Aorta (tissue), 5 donors: Measurements from ENCODE around the gene ADSS1. TPM values are rescaled to one million over a fixed set of nuclear protein-coding genes. Genes with fewer than 3 reads are reported as not detected.
A peak's percentile ranks its signal among the peaks of the same experiment; 100 is the strongest.

Experiments used
- ATAC-seq: fragments of 200-7000 bp; cut with Tn5 transposase; one replicate; pipeline ENCODE4 v1.9.1; 2022; ENCODE audit warnings: moderate library complexity; ENCODE audit not compliant: low FRiP score
- DNase-seq, 2 donors: peaks; one replicate each; pipeline ENCODE4 v3.0.0-alpha.2; 2020
- H3K27ac ChIP-seq, 2 donors: one replicate each; pipeline ENCODE4 v1.5.1; 2013; ENCODE audit warnings: low read length in 2 of 2, mild to moderate bottlenecking in 2 of 2, moderate library complexity in 2 of 2, control low read depth in 1 of 2, inconsistent platforms in 1 of 2, low read depth in 1 of 2
- H3K27me3 ChIP-seq, 2 donors: one replicate each; pipeline ENCODE4 v1.6.1; 2013; ENCODE audit warnings: control low read depth in 1 of 2, low read length in 1 of 2, mild to moderate bottlenecking in 1 of 2, moderate library complexity in 1 of 2; ENCODE audit not compliant: insufficient read depth in 2 of 2, control insufficient read depth in 1 of 2
- H3K36me3 ChIP-seq, 2 donors: one replicate each; pipeline ENCODE4 v1.6.1; 2013; ENCODE audit warnings: control low read depth in 1 of 2, low read length in 1 of 2, mild to moderate bottlenecking in 1 of 2; ENCODE audit not compliant: insufficient read depth in 2 of 2, control insufficient read depth in 1 of 2
- H3K4me1 ChIP-seq, 2 donors: one replicate each; pipeline ENCODE4 v1.6.1; 2013; ENCODE audit warnings: low read length in 2 of 2, control low read depth in 1 of 2, mild to moderate bottlenecking in 1 of 2, moderate library complexity in 1 of 2; ENCODE audit not compliant: insufficient read depth in 2 of 2, control insufficient read depth in 1 of 2
- H3K4me3 ChIP-seq, 2 donors: one replicate each; pipeline ENCODE4 v1.5.1; 2013; ENCODE audit warnings: low read length in 2 of 2, control low read depth in 1 of 2, mild to moderate bottlenecking in 1 of 2
- H3K9me3 ChIP-seq: one replicate; pipeline ENCODE4 v1.6.1; 2013; ENCODE audit warnings: mild to moderate bottlenecking, low read length; ENCODE audit not compliant: control insufficient read depth
- WGBS, 2 donors: extraction: QIAGEN DNeasy Blood & Tissue Kit; methylation state at CpG; one replicate each; pipeline ENCODE4 v1.1.7; 2013; 5-methylcytosine and 5-hydroxymethylcytosine counted together
- intact Hi-C, 2 donors: fragments of 100-400 bp; cut with DNase I; formaldehyde crosslinking; loops; one replicate each; pipeline versions ENCODE4 v1.14.2 to v1.15.0; 2022
- polyA plus RNA-seq, 2 donors: library from polyadenylated mRNA; stranded (reverse); fragments of 200-250 nt; gene quantifications; one replicate each; pipeline ENCODE4 v1.2.3, GENCODE V29; 2013
- total RNA-seq, 2 donors: library from RNA; stranded (reverse); fragmentation: NEBNext Ultra II Directional; extraction: Animal tissue kit (Norgen Biotek cat#: 25700); gene quantifications; one replicate each; pipeline ENCODE4 v1.2.1, GENCODE V29; 2021
- donor health status: healthy with polysubstance abuse.
- donor health status: Bipolar disorder and iron deficiency.
- donor health status: DM: no; HTN: no; CAD: no.
- donor health status: DM: no; HTN: no; CAD: no.
- donor health status: DM: yes; HTN: yes; CAD: no.

The ADSS1 gene
- total and polyA plus RNA-seq, 4 donors = 25.0 to 80.2 (median 54.0) TPM

DNA sequence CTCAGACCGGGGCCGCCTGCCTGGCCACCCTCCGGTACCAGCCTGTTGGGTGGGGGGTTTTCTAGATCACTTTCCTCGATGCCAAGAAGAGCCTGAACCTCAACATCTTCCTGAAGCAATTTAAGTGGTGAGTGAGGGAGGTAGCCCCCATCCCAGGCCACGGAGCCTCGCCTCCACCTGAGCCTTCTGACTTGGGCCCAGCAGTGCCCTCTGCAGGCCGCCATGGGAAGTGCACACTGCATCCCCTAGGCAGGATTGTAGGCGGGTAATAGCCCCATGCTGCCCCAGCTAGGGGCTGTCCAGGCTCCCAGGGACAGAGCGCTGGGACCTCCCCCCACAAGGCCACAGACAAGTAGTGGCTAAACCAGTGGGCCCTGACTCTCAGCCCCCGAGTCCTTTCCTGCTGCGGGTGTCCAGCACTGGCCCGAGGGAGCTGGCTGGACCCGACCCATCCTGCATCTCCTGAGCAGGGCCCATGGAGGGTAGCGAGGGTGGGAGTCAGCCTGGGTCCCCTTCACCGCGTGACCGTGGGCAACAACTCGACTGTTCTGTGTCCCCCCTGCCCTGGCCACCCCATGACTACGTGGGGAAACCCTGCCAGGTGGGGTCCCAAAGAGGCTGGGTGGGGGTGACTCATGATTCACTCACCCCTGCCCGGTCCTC is 15.3 kb upstream of the ADSS1 start:
- intact Hi-C loops = loop anchor here (1.0 to 5.0 kb wide), 4 partner anchors 41 to 58 kb away; no protein-coding TSS in a partner anchor
- Histone ChIP-seq H3K4me1 (no peaks in the 10 kb centered on the region), H3K4me3 (no peak overlapping the region), H3K36me3 (peaks cover 0 to 9% of the 10 kb centered on the region in 2 donors), H3K27me3 (no peaks in the 10 kb centered on the region), H3K9me3 (no peaks in the 10 kb centered on the region), H3K27ac (no peak overlapping the region)
- WGBS, 2 donors = 28 to 38% methylated on average over 20 of the region's 20 CpGs
- peak; percentile 86 for ATAC-seq
- DNase-seq = peak; percentile 73 to 91

DNA sequence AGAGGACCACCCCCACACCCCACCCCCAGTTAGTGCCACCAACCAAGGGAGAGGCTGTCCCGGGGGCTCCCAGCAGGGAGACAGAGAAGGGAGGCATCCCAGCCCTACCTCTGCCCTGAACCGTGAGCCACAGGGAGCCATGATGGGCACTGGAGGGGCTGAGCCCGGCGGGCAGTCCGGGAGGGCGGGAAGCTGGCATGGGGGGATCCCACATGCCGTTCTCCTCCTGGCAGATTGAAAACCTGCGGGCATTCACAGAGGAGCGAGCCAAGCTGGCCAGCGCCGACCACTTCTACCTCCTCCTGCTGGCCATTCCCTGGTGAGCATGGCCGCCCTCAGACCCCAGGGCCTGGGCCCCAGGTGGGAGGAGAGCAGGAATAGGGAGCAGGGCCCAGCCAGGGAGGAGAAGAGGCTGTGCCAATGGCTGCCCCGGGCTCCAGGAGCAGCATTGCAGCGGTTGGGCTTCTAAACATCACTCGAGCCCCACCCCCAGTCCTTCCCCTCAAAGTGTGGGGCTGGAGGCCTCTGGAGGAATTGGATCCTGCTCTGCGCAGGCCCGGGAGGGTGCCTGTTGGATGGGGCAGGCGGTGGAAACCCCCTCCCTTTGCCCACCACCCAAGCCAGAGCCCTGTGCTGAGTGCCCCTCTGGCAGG is 14.5 kb upstream of the ADSS1 start:
- H3K9me3 ChIP-seq = no peaks in the 10 kb centered on the region
- no peak for ATAC-seq
- intact Hi-C loops = loop anchor here in 1 of 2 donors (2.0 to 5.0 kb wide), 2 partner anchors 42 to 59 kb away; no protein-coding TSS in a partner anchor
- H3K4me1 ChIP-seq = no peaks in the 10 kb centered on the region
- no peak overlapping the region for H3K27ac ChIP-seq
- no peaks in the 10 kb centered on the region for H3K27me3 ChIP-seq
- H3K36me3 ChIP-seq = peaks cover 0 to 11% of the 10 kb centered on the region in 2 donors
- WGBS, 2 donors = 28 to 29% methylated on average over 18 of the region's 18 CpGs
- H3K4me3 ChIP-seq = no peak overlapping the region
- no peak for DNase-seq

DNA sequence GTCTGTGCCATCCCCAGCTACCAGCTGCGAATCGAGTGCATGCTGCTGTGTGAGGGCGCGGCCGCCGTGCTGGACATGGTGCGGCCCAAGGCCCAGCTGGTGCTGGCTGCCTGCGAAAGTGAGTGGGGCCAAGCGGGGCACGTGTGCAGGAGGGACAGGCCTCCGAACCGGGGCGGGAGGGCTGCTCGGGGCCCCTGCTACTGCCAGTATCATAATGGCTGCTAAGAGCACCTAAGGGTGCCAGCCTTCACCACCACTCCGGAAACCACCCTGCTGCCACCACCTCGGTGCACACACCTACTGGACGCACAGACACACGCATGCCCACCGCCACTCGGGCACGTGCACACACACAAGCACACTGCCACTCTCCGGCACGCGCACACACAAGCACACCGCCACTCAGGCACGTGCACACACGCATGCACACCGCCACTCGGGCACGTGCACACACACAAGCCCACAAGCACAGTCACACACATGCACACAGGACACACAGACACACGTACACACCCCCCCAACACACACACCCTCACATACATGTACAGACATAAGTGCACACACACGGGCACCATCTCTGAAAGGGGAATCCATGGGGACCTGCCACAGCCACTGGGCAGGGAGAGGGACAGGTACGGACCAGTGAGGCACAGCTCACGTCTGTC is 13.8 kb upstream of the ADSS1 start:
- ATAC-seq (no peak), DNase-seq (no peak)
- WGBS, 2 donors = 78 to 82% methylated on average over 34 of the region's 34 CpGs
- Histone ChIP-seq H3K9me3 (no peaks in the 10 kb centered on the region), H3K4me1 (no peaks in the 10 kb centered on the region), H3K36me3 (peaks cover 0 to 11% of the 10 kb centered on the region in 2 donors), H3K4me3 (no peak overlapping the region), H3K27me3 (no peaks in the 10 kb centered on the region), H3K27ac (no peak overlapping the region)
- intact Hi-C loops = no loop called here

DNA sequence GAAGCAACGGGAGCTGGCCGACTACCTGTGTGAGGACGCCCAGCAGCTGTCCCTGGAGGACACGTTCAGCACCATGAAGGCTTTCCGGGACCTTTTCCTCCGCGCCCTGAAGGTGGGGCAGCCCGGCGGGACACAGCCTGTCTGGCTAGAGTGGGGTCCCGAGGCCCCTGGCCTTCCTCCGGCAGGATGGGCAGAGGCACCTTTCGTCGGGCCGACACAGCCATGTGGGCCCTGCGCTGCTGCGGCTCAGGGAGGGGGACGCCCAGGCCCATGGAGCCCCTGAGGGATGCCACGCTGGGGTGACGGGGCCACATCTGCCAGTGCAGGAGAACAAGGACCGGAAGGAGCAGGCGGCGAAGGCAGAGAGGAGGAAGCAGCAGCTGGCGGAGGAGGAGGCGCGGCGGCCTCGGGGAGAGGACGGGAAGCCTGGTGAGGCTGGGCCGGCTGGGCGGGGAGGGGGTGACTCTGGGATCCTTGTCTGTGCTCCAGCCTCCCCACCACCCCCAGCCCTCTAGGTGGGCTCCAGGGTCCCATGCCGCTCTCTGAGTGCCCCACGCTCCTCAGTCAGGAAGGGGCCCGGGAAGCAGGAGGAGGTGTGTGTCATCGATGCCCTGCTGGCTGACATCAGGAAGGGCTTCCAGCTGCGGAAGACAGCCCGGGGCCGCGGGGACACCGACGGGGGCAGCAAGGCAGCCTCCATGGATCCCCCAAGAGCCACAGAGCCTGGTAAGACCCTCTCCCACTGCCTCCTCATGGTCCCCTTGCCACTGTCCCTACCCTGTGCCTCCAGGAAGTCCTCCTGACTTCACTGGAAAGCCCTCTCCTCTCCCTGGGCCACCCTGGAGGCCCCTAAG is 10.9 kb upstream of the ADSS1 start:
- intact Hi-C loops = no loop called here
- H3K27me3 ChIP-seq = no peaks in the 10 kb centered on the region
- DNase-seq = no peak
- no peak overlapping the region for H3K4me3 ChIP-seq
- H3K27ac ChIP-seq = no peak overlapping the region
- no peaks in the 10 kb centered on the region for H3K9me3 ChIP-seq
- no peaks in the 10 kb centered on the region for H3K4me1 ChIP-seq
- WGBS, 2 donors = 90 to 92% methylated on average over 33 to 40 of the region's 40 CpGs
- peaks cover 0 to 11% of the 10 kb centered on the region in 2 donors for H3K36me3 ChIP-seq
- no peak for ATAC-seq

DNA sequence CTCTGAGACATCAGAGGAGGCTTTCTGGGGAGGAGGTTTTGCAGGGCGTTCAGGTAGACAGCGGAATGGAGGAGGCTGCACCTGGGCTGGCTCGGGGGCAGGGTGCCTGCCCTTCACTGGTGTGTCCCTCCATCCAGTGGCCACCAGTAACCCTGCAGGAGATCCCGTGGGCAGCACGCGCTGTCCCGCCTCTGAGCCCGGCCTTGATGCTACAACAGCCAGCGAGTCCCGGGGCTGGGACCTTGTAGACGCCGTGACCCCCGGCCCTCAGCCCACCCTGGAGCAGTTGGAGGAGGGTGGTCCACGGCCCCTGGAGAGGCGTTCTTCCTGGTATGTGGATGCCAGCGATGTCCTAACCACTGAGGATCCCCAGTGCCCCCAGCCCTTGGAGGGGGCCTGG is 10.0 kb upstream of the ADSS1 start:
- 91 to 94% methylated on average over 16 of the region's 16 CpGs for WGBS, 2 donors
- no peak for DNase-seq
- intact Hi-C loops = no loop called here
- Histone ChIP-seq H3K9me3 (no peaks in the 10 kb centered on the region), H3K36me3 (peaks cover 0 to 13% of the 10 kb centered on the region in 2 donors), H3K27me3 (no peaks in the 10 kb centered on the region), H3K4me3 (no peak overlapping the region), H3K4me1 (no peaks in the 10 kb centered on the region), H3K27ac (no peak overlapping the region)
- ATAC-seq = no peak

DNA sequence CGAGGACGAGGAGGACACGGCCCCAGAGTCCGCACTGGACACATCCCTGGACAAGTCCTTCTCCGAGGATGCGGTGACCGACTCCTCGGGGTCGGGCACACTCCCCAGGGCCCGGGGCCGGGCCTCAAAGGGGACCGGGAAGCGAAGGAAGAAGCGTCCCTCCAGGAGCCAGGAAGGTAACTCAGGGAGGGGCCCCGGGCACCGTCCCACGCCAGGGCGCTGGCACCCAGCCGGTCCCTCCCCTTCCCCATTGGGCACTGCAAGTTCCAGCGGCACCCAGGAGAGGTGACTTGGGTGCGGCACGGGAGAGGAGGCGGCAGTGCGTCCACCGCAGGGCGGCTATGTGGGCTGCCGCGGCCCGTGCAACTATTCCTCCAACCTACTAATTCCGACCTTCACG is 9.3 kb upstream of the ADSS1 start:
- Histone ChIP-seq H3K4me3 (no peak overlapping the region), H3K9me3 (no peaks in the 10 kb centered on the region), H3K4me1 (no peaks in the 10 kb centered on the region), H3K27ac (no peak overlapping the region), H3K27me3 (no peaks in the 10 kb centered on the region), H3K36me3 (peaks cover 0 to 13% of the 10 kb centered on the region in 2 donors)
- intact Hi-C loops = no loop called here
- DNase-seq = no peak
- 93 to 94% methylated on average over 26 to 31 of the region's 31 CpGs for WGBS, 2 donors
- no peak for ATAC-seq

DNA sequence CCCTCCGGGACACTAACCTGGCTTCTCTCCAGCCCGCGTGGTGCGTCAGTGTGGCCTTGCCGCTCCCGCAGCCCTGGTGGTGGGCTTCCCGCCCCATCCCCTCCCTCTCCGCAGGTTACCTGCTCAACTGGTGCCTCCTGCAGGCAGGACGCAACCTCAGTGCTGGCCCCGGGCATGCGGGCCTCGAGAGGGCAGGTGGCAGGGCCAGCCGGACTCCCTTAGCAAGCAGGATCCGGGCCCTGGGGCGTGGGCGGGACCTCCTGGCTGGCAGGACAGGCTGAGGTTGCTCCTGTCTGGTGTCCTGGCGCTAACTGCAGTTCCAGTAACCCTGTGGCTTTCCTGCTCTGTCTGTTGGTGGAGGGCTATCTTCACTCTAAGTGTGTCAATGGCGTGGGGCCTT is 8.6 kb upstream of the ADSS1 start:
- WGBS, 2 donors = 81 to 86% methylated on average over 18 of the region's 18 CpGs
- Histone ChIP-seq H3K9me3 (no peaks in the 10 kb centered on the region), H3K27ac (no peak overlapping the region), H3K4me1 (no peaks in the 10 kb centered on the region), H3K36me3 (peaks cover 0 to 13% of the 10 kb centered on the region in 2 donors), H3K27me3 (no peaks in the 10 kb centered on the region), H3K4me3 (no peak overlapping the region)
- intact Hi-C loops = no loop called here
- ATAC-seq = no peak
- DNase-seq = no peak

DNA sequence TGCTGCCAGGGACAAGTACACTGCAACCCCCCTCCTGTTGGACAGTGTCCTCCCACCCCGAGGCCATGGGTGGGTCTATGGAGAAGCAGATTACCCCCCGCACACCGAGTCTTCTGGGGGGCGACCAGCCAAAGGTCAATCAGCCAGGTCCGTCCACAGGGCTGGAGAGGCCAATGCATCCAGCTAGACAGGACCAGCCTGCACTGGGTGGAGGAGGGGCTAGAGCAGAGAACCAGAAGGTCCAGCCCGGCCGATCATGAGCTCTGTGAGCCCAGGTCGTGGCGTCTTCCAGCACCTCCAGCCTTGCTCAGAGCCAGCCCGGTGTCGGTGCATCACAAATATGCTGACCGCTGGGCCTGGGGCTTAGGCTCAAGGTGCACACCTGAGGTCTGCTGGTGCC is 8.2 kb upstream of the ADSS1 start:
- Histone ChIP-seq H3K4me1 (no peaks in the 10 kb centered on the region), H3K9me3 (no peaks in the 10 kb centered on the region), H3K4me3 (no peak overlapping the region), H3K27me3 (no peaks in the 10 kb centered on the region), H3K36me3 (peaks cover 0 to 13% of the 10 kb centered on the region in 2 donors), H3K27ac (no peak overlapping the region)
- intact Hi-C loops = no loop called here
- ATAC-seq (no peak), DNase-seq (no peak)
- 89 to 92% methylated on average over 12 of the region's 12 CpGs for WGBS, 2 donors
